ENCODE data around the gene ENTPD8.

ENTPD8 gene, protein sequence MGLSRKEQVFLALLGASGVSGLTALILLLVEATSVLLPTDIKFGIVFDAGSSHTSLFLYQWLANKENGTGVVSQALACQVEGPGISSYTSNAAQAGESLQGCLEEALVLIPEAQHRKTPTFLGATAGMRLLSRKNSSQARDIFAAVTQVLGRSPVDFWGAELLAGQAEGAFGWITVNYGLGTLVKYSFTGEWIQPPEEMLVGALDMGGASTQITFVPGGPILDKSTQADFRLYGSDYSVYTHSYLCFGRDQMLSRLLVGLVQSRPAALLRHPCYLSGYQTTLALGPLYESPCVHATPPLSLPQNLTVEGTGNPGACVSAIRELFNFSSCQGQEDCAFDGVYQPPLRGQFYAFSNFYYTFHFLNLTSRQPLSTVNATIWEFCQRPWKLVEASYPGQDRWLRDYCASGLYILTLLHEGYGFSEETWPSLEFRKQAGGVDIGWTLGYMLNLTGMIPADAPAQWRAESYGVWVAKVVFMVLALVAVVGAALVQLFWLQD

DNA sequence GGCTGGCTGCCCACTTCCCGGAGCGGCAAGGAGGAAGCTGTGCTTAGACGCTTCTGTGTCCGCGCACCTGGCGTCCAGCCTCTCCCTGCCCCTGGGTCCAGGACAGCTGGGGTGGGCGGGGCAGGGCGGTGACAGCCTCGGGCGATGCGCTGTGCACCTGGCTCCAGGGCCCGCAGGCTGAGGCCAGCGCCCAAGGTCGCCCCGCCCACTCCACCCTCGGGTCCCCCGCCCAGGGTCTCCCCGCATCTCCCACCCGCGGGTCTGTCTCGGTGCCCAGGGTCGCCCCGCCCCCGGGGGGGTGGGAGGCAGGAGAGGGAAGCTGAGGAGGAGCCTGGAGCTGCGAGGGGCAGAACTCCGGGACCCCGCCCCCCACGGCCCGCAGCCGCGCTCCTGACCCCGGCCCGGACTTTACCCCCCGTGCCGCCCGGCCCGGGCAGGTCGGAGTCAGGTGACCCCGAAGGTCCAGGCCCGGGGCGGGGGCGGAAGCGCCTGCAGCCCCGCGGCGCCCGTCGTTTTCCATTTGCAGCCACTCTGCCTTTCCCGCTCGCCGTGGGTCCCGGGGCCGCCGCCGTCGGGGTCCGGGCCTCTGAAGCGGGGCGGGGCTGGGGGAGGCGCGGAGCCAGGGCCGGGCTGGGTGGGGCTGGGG is at the start of gene ENTPD8:
Gene ENTPD8, minus strand, starts transcription at position 69 of the 646 bp plus-strand sequence. CDS start 3,072 bp downstream, outside the sequence.
- Histone ChIP-seq H3K27me3 (ENCODE audit: insufficient read depth, poor library complexity, severe bottlenecking) (no peaks in the 10 kb centered on the region), H3K4me1 (ENCODE audit: insufficient read depth, poor library complexity, severe bottlenecking) (peaks cover 4% of the 10 kb centered on the region), H3K27ac (ENCODE audit: poor library complexity, severe bottlenecking) (no peak within 1 kb of the TSS), H3K9me3 (ENCODE audit: severe bottlenecking) (no peaks in the 10 kb centered on the region), H3K36me3 (ENCODE audit: low read depth) (no peaks in the 10 kb centered on the region), H3K4me3 (ENCODE audit: severe bottlenecking) (peak within 1 kb of the TSS; percentile 27)
- ATAC-seq (ENCODE audit: low read depth) (peak; percentile 71), DNase-seq (ENCODE audit: low spot score) (peak; percentile 75)
- TF ChIP-seq, protein P1, sequence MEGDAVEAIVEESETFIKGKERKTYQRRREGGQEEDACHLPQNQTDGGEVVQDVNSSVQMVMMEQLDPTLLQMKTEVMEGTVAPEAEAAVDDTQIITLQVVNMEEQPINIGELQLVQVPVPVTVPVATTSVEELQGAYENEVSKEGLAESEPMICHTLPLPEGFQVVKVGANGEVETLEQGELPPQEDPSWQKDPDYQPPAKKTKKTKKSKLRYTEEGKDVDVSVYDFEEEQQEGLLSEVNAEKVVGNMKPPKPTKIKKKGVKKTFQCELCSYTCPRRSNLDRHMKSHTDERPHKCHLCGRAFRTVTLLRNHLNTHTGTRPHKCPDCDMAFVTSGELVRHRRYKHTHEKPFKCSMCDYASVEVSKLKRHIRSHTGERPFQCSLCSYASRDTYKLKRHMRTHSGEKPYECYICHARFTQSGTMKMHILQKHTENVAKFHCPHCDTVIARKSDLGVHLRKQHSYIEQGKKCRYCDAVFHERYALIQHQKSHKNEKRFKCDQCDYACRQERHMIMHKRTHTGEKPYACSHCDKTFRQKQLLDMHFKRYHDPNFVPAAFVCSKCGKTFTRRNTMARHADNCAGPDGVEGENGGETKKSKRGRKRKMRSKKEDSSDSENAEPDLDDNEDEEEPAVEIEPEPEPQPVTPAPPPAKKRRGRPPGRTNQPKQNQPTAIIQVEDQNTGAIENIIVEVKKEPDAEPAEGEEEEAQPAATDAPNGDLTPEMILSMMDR (IDR thresholded peaks at IDR 0.05; ENCODE audit: poor library complexity, severe bottlenecking), result no peak

DNA sequence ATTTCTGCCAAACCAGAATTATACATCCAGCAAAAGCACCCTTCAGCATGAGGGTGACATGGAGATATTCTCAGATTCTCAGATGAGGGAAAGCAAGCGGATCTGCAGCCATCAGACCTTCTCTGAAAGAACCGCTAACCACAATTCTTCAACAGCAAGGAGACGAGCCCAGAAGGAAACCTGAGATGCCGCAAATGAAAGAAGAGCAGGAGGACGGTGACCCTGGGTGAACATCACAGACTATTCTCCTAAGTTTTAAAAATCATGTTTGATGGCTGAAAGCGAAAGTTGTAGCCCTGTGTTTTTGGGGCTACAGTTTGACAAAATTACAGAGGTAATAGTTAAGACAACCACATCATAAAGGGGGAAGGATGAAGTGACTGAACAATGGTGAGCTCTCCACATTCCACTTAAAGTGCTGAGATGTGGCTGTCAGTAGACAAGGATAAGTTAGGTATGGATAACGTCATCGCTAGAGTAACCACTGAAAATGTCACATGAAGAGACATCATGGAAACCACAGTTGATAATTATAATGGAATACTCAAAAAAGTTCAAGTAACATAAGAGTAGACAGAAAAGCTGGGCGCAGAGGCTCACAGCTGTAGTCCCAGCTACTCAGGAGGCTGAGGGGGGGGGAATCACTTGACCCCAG is 49.5 kb upstream of the ENTPD8 start:
- H3K27me3 ChIP-seq (ENCODE audit: insufficient read depth, poor library complexity, severe bottlenecking), result no peaks in the 10 kb centered on the region
- no peak for DNase-seq (ENCODE audit: low spot score)
- no peak overlapping the region for H3K27ac ChIP-seq (ENCODE audit: poor library complexity, severe bottlenecking)
- ATAC-seq (ENCODE audit: low read depth), result no peak
- no peaks in the 10 kb centered on the region for H3K36me3 ChIP-seq (ENCODE audit: low read depth)
- H3K4me3 ChIP-seq (ENCODE audit: severe bottlenecking), result no peak overlapping the region
- TF ChIP-seq, protein P1 (IDR thresholded peaks at IDR 0.05; ENCODE audit: poor library complexity, severe bottlenecking), result no peak
- H3K9me3 ChIP-seq (ENCODE audit: severe bottlenecking), result no peaks in the 10 kb centered on the region
- no peaks in the 10 kb centered on the region for H3K4me1 ChIP-seq (ENCODE audit: insufficient read depth, poor library complexity, severe bottlenecking)

DNA sequence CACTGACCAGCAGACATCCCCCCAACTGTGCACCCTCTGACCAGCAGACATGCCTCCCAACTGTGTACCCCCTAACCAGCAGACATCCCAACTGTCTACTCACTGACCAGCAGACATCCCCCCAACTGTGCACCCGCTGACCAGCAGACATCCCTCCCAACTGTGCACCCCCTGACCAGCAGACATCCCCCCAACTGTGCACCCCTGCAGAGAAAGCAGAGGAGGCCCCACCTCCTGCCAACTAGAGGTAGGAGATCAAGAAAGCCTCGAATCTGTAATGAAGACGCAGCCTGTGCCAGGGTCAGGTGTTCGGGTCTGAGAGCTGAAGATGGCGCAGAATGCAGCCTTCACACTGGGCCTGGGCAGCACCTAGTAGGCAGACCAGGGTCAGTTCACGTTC is 47.7 kb upstream of the ENTPD8 start:
- no peaks in the 10 kb centered on the region for H3K36me3 ChIP-seq (ENCODE audit: low read depth)
- no peak overlapping the region for H3K27ac ChIP-seq (ENCODE audit: poor library complexity, severe bottlenecking)
- no peaks in the 10 kb centered on the region for H3K27me3 ChIP-seq (ENCODE audit: insufficient read depth, poor library complexity, severe bottlenecking)
- DNase-seq (ENCODE audit: low spot score) (no peak), ATAC-seq (ENCODE audit: low read depth) (no peak)
- H3K4me3 ChIP-seq (ENCODE audit: severe bottlenecking), result no peak overlapping the region
- H3K4me1 ChIP-seq (ENCODE audit: insufficient read depth, poor library complexity, severe bottlenecking), result no peaks in the 10 kb centered on the region
- TF ChIP-seq, protein P1 (IDR thresholded peaks at IDR 0.05; ENCODE audit: poor library complexity, severe bottlenecking), result no peak
- no peaks in the 10 kb centered on the region for H3K9me3 ChIP-seq (ENCODE audit: severe bottlenecking)

DNA sequence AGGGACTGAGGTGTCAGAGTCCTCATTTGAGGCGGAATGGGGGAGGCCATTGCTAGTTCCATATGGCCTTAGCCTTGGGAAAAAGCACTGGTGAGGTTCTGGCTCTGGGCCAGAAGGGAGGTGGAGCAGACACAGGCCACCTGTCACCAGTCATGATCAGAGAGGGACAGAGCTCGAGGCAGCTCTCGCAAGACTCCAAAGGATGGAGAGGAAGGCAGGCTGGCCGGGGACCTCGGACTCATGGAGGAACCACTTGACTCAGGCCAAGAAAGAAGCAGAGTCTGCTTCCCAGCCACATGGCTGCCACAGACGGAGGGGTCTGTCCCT is 47.1 kb upstream of the ENTPD8 start:
- DNase-seq (ENCODE audit: low spot score), result no peak
- H3K4me1 ChIP-seq (ENCODE audit: insufficient read depth, poor library complexity, severe bottlenecking), result no peaks in the 10 kb centered on the region

More for the DNA sequence above, 47.1 kb upstream of the ENTPD8 start:
- TF ChIP-seq, protein P1 (IDR thresholded peaks at IDR 0.05; ENCODE audit: poor library complexity, severe bottlenecking), result no peak
- no peaks in the 10 kb centered on the region for H3K27me3 ChIP-seq (ENCODE audit: insufficient read depth, poor library complexity, severe bottlenecking)
- H3K9me3 ChIP-seq (ENCODE audit: severe bottlenecking), result no peaks in the 10 kb centered on the region
- H3K27ac ChIP-seq (ENCODE audit: poor library complexity, severe bottlenecking), result no peak overlapping the region
- H3K36me3 ChIP-seq (ENCODE audit: low read depth), result no peaks in the 10 kb centered on the region
- no peak overlapping the region for H3K4me3 ChIP-seq (ENCODE audit: severe bottlenecking)
- no peak for ATAC-seq (ENCODE audit: low read depth)
